ENCODE data around the gene INSIG1. TPM values are rescaled to one million over a fixed set of nuclear protein-coding genes. Genes with fewer than 3 reads are reported as not detected.

INSIG1 gene
- total and polyA plus RNA-seq, 2 donors (not counting 3 experiments of a cell fraction or from before 2014, with no cell fraction given): 79.3 to 102 TPM

DNA sequence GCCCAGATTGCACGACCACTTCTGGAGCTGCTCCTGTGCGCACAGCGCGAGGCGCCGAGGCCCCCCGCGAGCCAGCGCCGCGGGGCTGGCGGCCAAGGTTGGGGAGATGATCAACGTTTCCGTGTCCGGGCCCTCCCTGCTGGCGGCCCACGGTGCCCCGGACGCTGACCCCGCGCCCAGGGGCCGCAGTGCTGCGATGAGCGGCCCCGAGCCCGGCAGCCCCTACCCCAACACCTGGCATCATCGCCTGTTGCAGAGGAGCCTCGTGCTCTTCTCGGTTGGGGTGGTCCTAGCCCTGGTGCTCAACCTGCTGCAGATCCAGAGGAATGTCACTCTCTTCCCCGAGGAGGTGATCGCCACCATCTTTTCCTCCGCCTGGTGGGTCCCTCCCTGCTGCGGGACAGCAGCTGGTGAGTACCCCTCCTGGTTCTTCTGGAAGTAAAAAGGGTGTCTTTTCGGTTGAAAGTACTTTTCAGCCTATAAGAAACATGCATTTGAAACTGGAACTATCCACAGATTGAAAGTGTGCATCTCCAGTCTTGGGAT lies 683 bp downstream of the INSIG1 start:
- intact Hi-C loops (cut with micrococcal nuclease): loop anchor here (10.0 kb wide), 1 partner anchor 466 kb away; no protein-coding TSS in a partner anchor
- H3K4me2 ChIP-seq (ENCODE audit: insufficient read depth, low read length): peak overlapping the region; percentile 94
- dilution Hi-C loops (cut with MboI; ENCODE audit: extremely low pct_ligation_motif_present, low sequenced_read_pairs): no loop called here
- BruUV-seq (replicated peaks): TSS peak; percentile 62
- H3K4me3 ChIP-seq (replicated peaks in 1 of 3; ENCODE audit: insufficient read depth in 1 of 3, low read depth in 1 of 3, low read length in 3 of 3): peak overlapping the region; percentile 50 to 99 (median 91)
- peaks cover 31% of the 10 kb centered on the region for H3K4me1 ChIP-seq (ENCODE audit: control insufficient read depth, extremely low read depth, insufficient read depth, low read length)
- no peaks in the 10 kb centered on the region for H3K27me3 ChIP-seq (ENCODE audit: control insufficient read depth in 2 of 2, insufficient read depth in 2 of 2, low read length in 2 of 2)
- TF ChIP-seq POLR2AphosphoS5 (IDR thresholded peaks at IDR 0.05; ENCODE audit: insufficient read depth, low read depth, low read length) (no peak), MAX (IDR thresholded peaks at IDR 0.05; ENCODE audit: insufficient read depth, insufficient read length) (no peak), POLR2A (IDR thresholded peaks at IDR 0.05; ENCODE audit: low read depth, low read length) (no peak), GATA2 (IDR thresholded peaks at IDR 0.05; ENCODE audit: insufficient read depth, insufficient read length, low read depth, low read length) (no peak), FOS (IDR thresholded peaks at IDR 0.05; ENCODE audit: borderline replicate concordance, insufficient read depth, low read length) (no peak), MYC (IDR thresholded peaks at IDR 0.05; ENCODE audit: low read depth, low read length) (no peak), EZH2 (IDR thresholded peaks at IDR 0.05; ENCODE audit: borderline replicate concordance, low read depth, low read length, severe bottlenecking) (no peak), JUN (IDR thresholded peaks at IDR 0.05; ENCODE audit: borderline replicate concordance, insufficient read depth, insufficient read length, low read depth) (no peak)
- TF ChIP-seq, protein P1, sequence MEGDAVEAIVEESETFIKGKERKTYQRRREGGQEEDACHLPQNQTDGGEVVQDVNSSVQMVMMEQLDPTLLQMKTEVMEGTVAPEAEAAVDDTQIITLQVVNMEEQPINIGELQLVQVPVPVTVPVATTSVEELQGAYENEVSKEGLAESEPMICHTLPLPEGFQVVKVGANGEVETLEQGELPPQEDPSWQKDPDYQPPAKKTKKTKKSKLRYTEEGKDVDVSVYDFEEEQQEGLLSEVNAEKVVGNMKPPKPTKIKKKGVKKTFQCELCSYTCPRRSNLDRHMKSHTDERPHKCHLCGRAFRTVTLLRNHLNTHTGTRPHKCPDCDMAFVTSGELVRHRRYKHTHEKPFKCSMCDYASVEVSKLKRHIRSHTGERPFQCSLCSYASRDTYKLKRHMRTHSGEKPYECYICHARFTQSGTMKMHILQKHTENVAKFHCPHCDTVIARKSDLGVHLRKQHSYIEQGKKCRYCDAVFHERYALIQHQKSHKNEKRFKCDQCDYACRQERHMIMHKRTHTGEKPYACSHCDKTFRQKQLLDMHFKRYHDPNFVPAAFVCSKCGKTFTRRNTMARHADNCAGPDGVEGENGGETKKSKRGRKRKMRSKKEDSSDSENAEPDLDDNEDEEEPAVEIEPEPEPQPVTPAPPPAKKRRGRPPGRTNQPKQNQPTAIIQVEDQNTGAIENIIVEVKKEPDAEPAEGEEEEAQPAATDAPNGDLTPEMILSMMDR (IDR thresholded peaks at IDR 0.05; ENCODE audit: extremely low read depth in 1 of 2, insufficient read depth in 1 of 2, low read depth in 1 of 2, low read length in 2 of 2): no peak
- ChIA-PET POLR2A (interaction anchor here (1.2 to 3.0 kb wide), 3 partner anchors 9 to 95 kb away, joined by 3 to 36 read pairs (median 4); no protein-coding TSS in a partner anchor), CTCF (interaction anchor here (1.0 to 3.9 kb wide), 8 partner anchors 47 to 384 kb away, joined by 3 to 19 read pairs (median 5); no protein-coding TSS in a partner anchor)
- peak; percentile 29 for DNase-seq (ENCODE audit: low read depth, low spot score)
- peaks cover 5 to 17% of the 10 kb centered on the region in 2 experiments for H3K36me3 ChIP-seq (ENCODE audit: control insufficient read depth in 2 of 2, extremely low read depth in 1 of 2, insufficient read depth in 2 of 2, low read length in 2 of 2)
- FAIRE-seq: no peak
- peak overlapping the region; percentile 83 for H3K9ac ChIP-seq (replicated peaks; ENCODE audit: extremely low read depth, insufficient read depth, low read length)
- H3K27ac ChIP-seq (ENCODE audit: insufficient read depth, low read depth, low read length): peak overlapping the region; percentile 64
- no peaks in the 10 kb centered on the region for H3K9me1 ChIP-seq (replicated peaks; ENCODE audit: control insufficient read depth, extremely low read depth, insufficient read depth, low read length)
- no peak overlapping the region for H2AFZ ChIP-seq (ENCODE audit: low read depth, low read length)
- no peaks in the 10 kb centered on the region for H3K9me3 ChIP-seq (replicated peaks; ENCODE audit: control insufficient read depth, insufficient read depth, low read length)
- peaks cover 54% of the 10 kb centered on the region for H3K79me2 ChIP-seq (ENCODE audit: control insufficient read depth, insufficient read depth, low read length)
- H4K20me1 ChIP-seq (replicated peaks; ENCODE audit: control insufficient read depth, extremely low read depth, insufficient read depth, low read length): peaks cover 9% of the 10 kb centered on the region
